Measurements from ENCODE around the gene NPPC. TPM values are rescaled to one million over a fixed set of nuclear protein-coding genes. Genes with fewer than 3 reads are reported as not detected.

The NPPC gene
- total RNA-seq, 1 experiment from 2014 or later: 0.98 TPM

- no peak for TF ChIP-seq NR1H2 (CRISPR knock-in tag; IDR thresholded peaks at IDR 0.05)
- no peak for TF ChIP-seq EMX1 (CRISPR knock-in tag; IDR thresholded peaks at IDR 0.05)
- no peak for TF ChIP-seq NFYB (CRISPR knock-in tag; conservative IDR thresholded peaks at IDR 0.05; ENCODE audit: low read depth)
- TF ChIP-seq HMGXB4 (CRISPR knock-in tag; IDR thresholded peaks at IDR 0.05): peak; percentile 69
- TF ChIP-seq RELA (CRISPR knock-in tag; IDR thresholded peaks at IDR 0.05; ENCODE audit: borderline replicate concordance): no peak
- no peak for TF ChIP-seq MYBL2 (CRISPR knock-in tag; IDR thresholded peaks at IDR 0.05)
- TF ChIP-seq SMAD4 (CRISPR knock-in tag; IDR thresholded peaks at IDR 0.05): no peak
- TF ChIP-seq IRF1 (CRISPR knock-in tag; IDR thresholded peaks at IDR 0.05): no peak
- TF ChIP-seq FOXP1 (CRISPR knock-in tag; IDR thresholded peaks at IDR 0.05; ENCODE audit: borderline replicate concordance): 0 out of 2 replicates have a peak, but pooled peaks have one; percentile 27
- TF ChIP-seq ZNF232 (CRISPR knock-in tag; IDR thresholded peaks at IDR 0.05): no peak
- TF ChIP-seq GABPB1 (CRISPR knock-in tag; IDR thresholded peaks at IDR 0.05): peak; percentile 63; the same call in 1 of the 2 replicates
- no peak for TF ChIP-seq HMGA2 (CRISPR knock-in tag; IDR thresholded peaks at IDR 0.05)
- TF ChIP-seq MLX (CRISPR knock-in tag; IDR thresholded peaks at IDR 0.05): no peak
- no peak for TF ChIP-seq ATF6 (CRISPR knock-in tag; IDR thresholded peaks at IDR 0.05)
- TF ChIP-seq GRHL2 (CRISPR knock-in tag; IDR thresholded peaks at IDR 0.05; ENCODE audit: insufficient replicate concordance, severe bottlenecking): no peak
- TF ChIP-seq ATF3 (CRISPR knock-in tag; conservative IDR thresholded peaks at IDR 0.05): no peak
Observed at GRCh38 chr2:231900486-231900942, 25.7 kb downstream of the NPPC start (continued).

GRCh38 chr2:231894566-231895380 lies 31.4 kb downstream of the NPPC start:
- ChIA-PET POLR2A (no interaction called here), CTCF (interaction anchor here (0.8 kb wide), 1 partner anchor 27 kb away, joined by 3 read pairs; no protein-coding TSS in a partner anchor)
- ATAC-seq (no peak), DNase-seq (ENCODE audit: low spot score) (no peak)
- Mint-ChIP-seq H3K9me3 (no peaks in the 10 kb centered on the region), H3K36me3 (no peaks in the 10 kb centered on the region), H3K27me3 (ENCODE audit: low read depth) (peaks cover 4% of the 10 kb centered on the region; the same call in 1 of the 2 replicates), H3K4me1 (0 out of 2 replicates have a peak, but pooled peaks cover 2% of the 10 kb centered on the region), H3K27ac (no peak overlapping the region), H3K4me3 (no peak overlapping the region)
- TF ChIP-seq HMGXB4 (CRISPR knock-in tag; IDR thresholded peaks at IDR 0.05) (no peak), CREM (CRISPR knock-in tag; IDR thresholded peaks at IDR 0.05) (no peak), ZNF232 (CRISPR knock-in tag; IDR thresholded peaks at IDR 0.05) (no peak)
